Umbilical cord (tissue), 2 donors: ENCODE results near the gene GADD45G. TPM values are rescaled to one million over a fixed set of nuclear protein-coding genes. Genes with fewer than 3 reads are reported as not detected.

Experiments
- DNase-seq: peaks from one replicate; pipeline ENCODE4 v3.0.0-alpha.2; 2015; ENCODE audit warnings: low spot score
- total RNA-seq: library from RNA; depleted of rRNA; stranded (reverse); fragments of >200 nt; gene quantifications from one replicate; pipeline ENCODE4 v1.2.3, GENCODE V29; 2014; ENCODE audit warnings: low replicate concordance; ENCODE audit not compliant: insufficient read depth

GADD45G gene
- total RNA-seq, 1 donor from 2014 or later = 26.5 TPM

- DNase-seq = no peak
These were observed 4.7 kb downstream of the GADD45G start for GRCh38 chr9:89609426-89610006.

GRCh38 chr9:89610391-89610925, 5.6 kb downstream of the GADD45G start:
- no peak for DNase-seq

- no peak for DNase-seq
These were observed 6.6 kb downstream of the GADD45G start for GRCh38 chr9:89611425-89611824.

- no peak for DNase-seq
These were observed 7.9 kb downstream of the GADD45G start for GRCh38 chr9:89612566-89613278.

- DNase-seq = peak; percentile 51
These were observed 9.4 kb downstream of the GADD45G start for GRCh38 chr9:89613912-89614892.

GRCh38 chr9:89615661-89616060, 10.8 kb downstream of the GADD45G start:
- no peak for DNase-seq

- DNase-seq = no peak
These were observed 11.6 kb downstream of the GADD45G start for GRCh38 chr9:89616411-89616810.

- no peak for DNase-seq
These were observed 13.2 kb downstream of the GADD45G start for GRCh38 chr9:89617978-89618377.

- DNase-seq = no peak
These were observed 14.2 kb downstream of the GADD45G start for GRCh38 chr9:89619019-89619418.

- no peak for DNase-seq
These were observed 14.8 kb downstream of the GADD45G start for GRCh38 chr9:89619424-89620138.

GRCh38 chr9:89621031-89621430, 16.2 kb downstream of the GADD45G start:
- no peak for DNase-seq

GRCh38 chr9:89621676-89622075, 16.9 kb downstream of the GADD45G start:
- DNase-seq = no peak

GRCh38 chr9:89622933-89623861, 18.4 kb downstream of the GADD45G start:
- DNase-seq = peak; percentile 64

GRCh38 chr9:89623925-89624420, 19.2 kb downstream of the GADD45G start:
- DNase-seq = no peak

GRCh38 chr9:89625721-89626687, 21.2 kb downstream of the GADD45G start:
- DNase-seq = no peak

GRCh38 chr9:89626741-89627265, 22.0 kb downstream of the GADD45G start:
- DNase-seq = peak; percentile 46

GRCh38 chr9:89628601-89629000, 23.8 kb downstream of the GADD45G start:
- no peak for DNase-seq
